ENCODE measurements around the gene TBC1D32.
"Not testable (repeated sequence)": the region's sequence is repeated elsewhere in the genome, so short reads cannot be mapped to it uniquely, and the experiment has no call there.

The TBC1D32 gene

GRCh38 chr6:121067381-121067780, 266.9 kb downstream of the TBC1D32 start:
- TF ChIP-seq CTCF (IDR thresholded peaks at IDR 0.05) = no peak

GRCh38 chr6:121064345-121064744, 269.9 kb downstream of the TBC1D32 start:
- H3K9me3 Mint-ChIP-seq = peaks cover 43% of the 10 kb centered on the region
- no peak for TF ChIP-seq CTCF (IDR thresholded peaks at IDR 0.05)
- no peak overlapping the region for H3K4me3 Mint-ChIP-seq
- DNase-seq = no peak
- H3K36me3 Mint-ChIP-seq (ENCODE audit: low read depth) = peaks cover 16% of the 10 kb centered on the region
- no peak overlapping the region for H3K27ac Mint-ChIP-seq
- H3K4me1 Mint-ChIP-seq = no peaks in the 10 kb centered on the region
- H3K27me3 Mint-ChIP-seq (ENCODE audit: low read depth, poor library complexity) = no peaks in the 10 kb centered on the region

More at GRCh38 chr6:121067381-121067780, 266.9 kb downstream of the TBC1D32 start:
- Mint-ChIP-seq H3K27ac (no peak overlapping the region), H3K4me1 (no peaks in the 10 kb centered on the region), H3K36me3 (ENCODE audit: low read depth) (peaks cover 27% of the 10 kb centered on the region), H3K9me3 (peaks cover 57% of the 10 kb centered on the region), H3K4me3 (no peak overlapping the region), H3K27me3 (ENCODE audit: low read depth, poor library complexity) (no peaks in the 10 kb centered on the region)
- no peak for DNase-seq

- peak; percentile 23 for DNase-seq
- Mint-ChIP-seq H3K36me3 (ENCODE audit: low read depth) (no peaks in the 10 kb centered on the region), H3K27ac (no peak overlapping the region), H3K9me3 (no peaks in the 10 kb centered on the region), H3K4me1 (peaks cover 18% of the 10 kb centered on the region), H3K4me3 (no peak overlapping the region), H3K27me3 (ENCODE audit: low read depth, poor library complexity) (peaks cover 2% of the 10 kb centered on the region)
- peak; percentile 81 for TF ChIP-seq CTCF (IDR thresholded peaks at IDR 0.05)
Observed at GRCh38 chr6:121055572-121056163, 278.6 kb downstream of the TBC1D32 start.

GRCh38 chr6:121048593-121048992, 285.7 kb downstream of the TBC1D32 start:
- H3K27me3 Mint-ChIP-seq (ENCODE audit: low read depth, poor library complexity); H3K4me1 Mint-ChIP-seq; DNase-seq; H3K4me3 Mint-ChIP-seq; H3K9me3 Mint-ChIP-seq; H3K27ac Mint-ChIP-seq; H3K36me3 Mint-ChIP-seq (ENCODE audit: low read depth): not testable (repeated sequence)

- DNase-seq; H3K27me3 Mint-ChIP-seq (ENCODE audit: low read depth, poor library complexity); H3K9me3 Mint-ChIP-seq; H3K4me3 Mint-ChIP-seq; H3K4me1 Mint-ChIP-seq; H3K36me3 Mint-ChIP-seq (ENCODE audit: low read depth); H3K27ac Mint-ChIP-seq: not testable (repeated sequence)
Observed at GRCh38 chr6:121044905-121045304, 289.4 kb downstream of the TBC1D32 start.

- peak overlapping the region; percentile 34 for H3K27ac Mint-ChIP-seq
- H3K27me3 Mint-ChIP-seq (ENCODE audit: low read depth, poor library complexity); H3K4me1 Mint-ChIP-seq; H3K9me3 Mint-ChIP-seq; DNase-seq; H3K36me3 Mint-ChIP-seq (ENCODE audit: low read depth); H3K4me3 Mint-ChIP-seq: not testable (repeated sequence)
Observed at GRCh38 chr6:121043706-121044105, 290.6 kb downstream of the TBC1D32 start.

- H3K27ac Mint-ChIP-seq = peak overlapping the region; percentile 34
- H3K4me3 Mint-ChIP-seq; H3K9me3 Mint-ChIP-seq; H3K27me3 Mint-ChIP-seq (ENCODE audit: low read depth, poor library complexity); DNase-seq; H3K36me3 Mint-ChIP-seq (ENCODE audit: low read depth); H3K4me1 Mint-ChIP-seq: not testable (repeated sequence)
Observed at GRCh38 chr6:121043211-121043610, 291.1 kb downstream of the TBC1D32 start.

- no peak overlapping the region for H3K27ac Mint-ChIP-seq
- H3K4me1 Mint-ChIP-seq = no peaks in the 10 kb centered on the region
- H3K4me3 Mint-ChIP-seq = no peak overlapping the region
- no peak for TF ChIP-seq CTCF (IDR thresholded peaks at IDR 0.05)
- DNase-seq = no peak
- peaks cover 6% of the 10 kb centered on the region for H3K9me3 Mint-ChIP-seq
- H3K27me3 Mint-ChIP-seq (ENCODE audit: low read depth, poor library complexity) = no peaks in the 10 kb centered on the region
- no peaks in the 10 kb centered on the region for H3K36me3 Mint-ChIP-seq (ENCODE audit: low read depth)
Observed at GRCh38 chr6:121042766-121043165, 291.5 kb downstream of the TBC1D32 start.

Data from nephron progenitor cell (in vitro differentiated cells).